SK-N-MC (cell line): ENCODE results near the gene CLN5.

ENCODE experiments used
- EZH2 ChIP-seq: fragments of 200-600 bp; sonication (generic); IDR thresholded peaks from one replicate; pipeline ENCODE4 v1.6.1; 2017; ENCODE audit warnings: antibody characterized with exemption
- POLR2AphosphoS5 ChIP-seq: IDR thresholded peaks from 2 replicates; pipeline ENCODE4 v1.6.1; 2012; ENCODE audit warnings: mild to moderate bottlenecking, low read depth, low read length, borderline replicate concordance

- TF ChIP-seq EZH2 = no peak
- TF ChIP-seq POLR2AphosphoS5 = no peak
Measured at GRCh38 chr13:76953968-76954367, 37.9 kb upstream of the CLN5 start.
